Stimulated activated CD4-positive, alpha-beta T cell treated with anti-CD3 and anti-CD28 coated beads, Interleukin-12 subunit alpha, Interleukin-12 subunit beta, amount 100 ng/mL, for 24 hours (primary cell): ENCODE data around the gene TNFSF15.

Source experiments
- DNase-seq, 2 experiments: peaks; one replicate each; pipeline ENCODE4 v3.0.0-alpha.2; 2020; ENCODE audit warnings: low read depth in 2 of 2

Gene TNFSF15

DNA sequence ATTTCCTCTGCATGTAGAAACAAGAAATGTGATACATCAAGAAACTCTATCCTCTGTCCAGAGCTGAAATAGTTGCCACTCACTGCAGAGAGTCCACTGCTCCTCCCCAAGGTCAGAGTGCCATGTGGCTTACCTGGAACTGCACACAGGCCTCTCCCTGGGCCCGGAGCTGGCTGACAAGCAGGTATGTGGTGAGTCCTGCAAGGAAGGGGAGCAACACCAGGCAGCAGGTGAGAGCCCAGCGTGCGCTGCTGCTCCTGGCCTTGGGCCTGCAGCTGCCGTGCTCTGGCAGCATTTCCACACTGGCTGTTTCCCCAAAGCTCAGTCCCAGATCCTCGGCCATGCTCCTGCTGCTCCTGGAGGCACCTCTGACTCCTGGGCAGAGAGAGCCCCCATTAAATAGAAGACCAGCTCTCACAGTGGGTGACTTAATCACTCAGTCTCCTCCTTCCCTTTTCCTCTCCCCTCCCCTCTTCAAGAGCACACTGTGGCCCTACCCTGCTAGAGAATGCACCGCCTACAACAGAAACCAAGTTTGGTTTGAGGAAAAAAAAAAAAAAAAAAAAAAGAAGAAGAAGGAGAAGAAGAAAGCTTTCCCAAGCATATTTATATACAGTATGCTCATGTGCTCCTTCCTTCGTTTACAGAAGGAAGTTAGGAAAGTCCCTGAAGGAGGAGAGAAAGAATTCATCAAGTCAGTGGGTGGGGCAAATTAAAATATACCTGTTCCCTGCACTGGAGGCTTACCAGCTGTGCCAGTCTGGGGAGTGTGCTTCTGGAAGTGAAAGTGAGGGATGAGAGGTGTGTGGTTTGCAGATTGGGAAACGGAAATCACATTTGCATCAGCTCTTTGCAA, at the start of gene TNFSF15:
TSS of gene TNFSF15 (minus strand) at position 370 of the 856 bp plus-strand sequence. CDS start at position 343, 27 bp downstream.
- DNase-seq = no peak

DNA sequence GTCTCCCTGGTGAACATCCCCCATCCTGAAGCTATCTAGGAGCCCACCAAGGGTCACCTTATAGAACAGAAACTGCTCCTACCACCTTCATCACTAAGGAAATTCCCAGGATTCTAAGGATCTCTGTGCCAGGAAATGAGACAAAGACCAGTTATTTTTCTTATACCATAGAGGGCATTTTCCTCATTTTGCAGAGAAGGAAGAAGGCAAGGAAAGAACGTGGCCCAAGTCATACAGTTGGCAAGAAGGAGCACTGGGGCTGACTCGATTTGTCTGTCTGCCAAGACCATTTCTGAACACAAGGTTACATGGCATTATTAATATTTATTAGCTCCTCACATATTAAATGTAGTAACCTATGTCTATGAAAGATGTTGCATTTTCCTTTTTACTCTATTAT, 49.6 kb upstream of the TNFSF15 start:
- DNase-seq = no peak

DNA sequence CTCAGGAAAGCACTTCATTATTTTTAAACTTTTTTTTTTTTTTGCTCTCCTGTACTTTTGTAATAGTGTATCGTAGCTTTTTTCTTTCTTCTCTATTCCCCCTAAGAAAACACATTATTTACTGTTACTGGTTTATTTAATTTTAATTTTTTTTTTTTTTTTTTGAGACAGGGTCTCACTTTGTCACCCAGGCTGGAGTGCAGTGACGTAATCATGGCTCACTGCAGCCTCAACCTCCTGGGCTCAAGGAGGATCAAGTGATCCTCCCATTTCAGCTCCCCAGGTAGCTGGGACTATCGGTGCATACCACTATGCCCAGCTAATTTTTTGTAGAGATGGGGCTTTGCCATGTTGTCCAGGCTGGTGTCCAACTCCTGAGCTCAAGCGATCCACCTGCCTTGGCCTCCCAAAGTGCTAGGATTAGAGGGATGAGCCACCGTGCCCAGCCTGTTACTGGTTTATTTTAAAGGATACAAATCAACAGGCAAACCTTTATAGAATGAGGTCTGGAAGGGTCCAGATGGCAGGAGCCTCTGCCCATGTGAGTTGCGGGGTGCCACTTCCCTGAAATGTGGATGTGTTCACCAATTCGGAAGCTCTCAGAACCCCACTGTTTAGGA, 49.0 kb upstream of the TNFSF15 start:
- no peak for DNase-seq

DNA sequence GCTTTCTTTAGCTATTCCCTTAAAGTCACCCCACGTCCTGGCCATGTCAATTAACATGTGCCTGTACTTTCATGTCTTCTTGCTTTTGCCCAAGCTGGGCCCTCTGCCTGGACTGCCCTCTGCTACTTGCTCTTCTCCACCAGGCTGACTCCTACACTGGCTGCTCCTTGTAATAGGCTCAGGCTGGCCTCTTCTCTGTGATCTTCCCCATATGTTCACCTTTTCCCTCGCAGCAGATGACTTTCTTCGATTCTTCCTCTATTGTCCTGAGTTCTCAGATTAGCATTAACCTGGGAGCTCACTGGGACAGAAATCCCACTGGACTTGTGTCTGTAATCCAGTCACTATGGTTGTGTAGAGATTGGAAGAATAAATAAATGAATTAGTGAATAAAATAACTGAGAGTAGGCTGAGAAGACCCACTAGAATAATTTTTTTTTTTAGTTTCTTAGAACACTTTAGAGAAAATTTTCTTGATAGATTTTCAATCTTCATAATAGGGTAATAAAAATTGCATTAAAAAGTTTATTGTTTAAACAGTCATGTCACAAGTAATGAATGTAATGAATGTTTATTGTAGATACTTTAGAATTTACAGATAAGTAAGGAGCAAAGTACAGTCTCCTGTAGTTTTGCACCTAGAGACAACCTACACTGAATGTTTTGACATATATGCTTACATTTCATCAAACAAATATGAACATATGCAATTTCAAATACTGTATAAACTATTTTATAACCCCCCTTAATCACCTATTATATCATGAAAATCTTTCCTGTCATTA, 47.4 kb upstream of the TNFSF15 start:
- DNase-seq = no peak

DNA sequence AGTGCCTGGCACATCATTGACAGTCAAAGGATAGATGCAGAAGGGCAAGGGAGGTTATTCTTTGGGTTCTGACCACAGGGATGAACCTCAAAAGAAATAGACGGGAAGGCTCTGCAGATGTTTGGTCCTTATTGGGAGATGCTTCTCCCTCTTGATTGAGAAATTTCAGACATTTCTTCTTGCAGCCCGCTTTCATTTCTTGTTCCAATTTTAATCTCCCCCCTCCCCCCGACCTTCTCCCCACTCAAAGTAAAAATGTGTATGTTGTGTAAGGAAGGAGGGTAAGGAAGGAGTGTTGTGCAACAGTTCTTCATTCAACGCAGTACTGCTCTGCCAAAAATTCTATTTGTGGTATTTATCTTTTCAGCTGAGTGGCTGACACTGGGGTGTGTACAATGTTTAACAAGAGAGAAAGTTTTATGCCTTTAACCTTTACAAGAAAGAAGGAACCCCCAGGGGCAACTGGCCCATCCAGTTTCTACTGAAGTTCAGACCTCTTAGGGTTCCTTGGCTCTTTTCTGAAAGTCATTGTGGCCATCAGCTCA, 46.3 kb upstream of the TNFSF15 start:
- no peak for DNase-seq

DNA sequence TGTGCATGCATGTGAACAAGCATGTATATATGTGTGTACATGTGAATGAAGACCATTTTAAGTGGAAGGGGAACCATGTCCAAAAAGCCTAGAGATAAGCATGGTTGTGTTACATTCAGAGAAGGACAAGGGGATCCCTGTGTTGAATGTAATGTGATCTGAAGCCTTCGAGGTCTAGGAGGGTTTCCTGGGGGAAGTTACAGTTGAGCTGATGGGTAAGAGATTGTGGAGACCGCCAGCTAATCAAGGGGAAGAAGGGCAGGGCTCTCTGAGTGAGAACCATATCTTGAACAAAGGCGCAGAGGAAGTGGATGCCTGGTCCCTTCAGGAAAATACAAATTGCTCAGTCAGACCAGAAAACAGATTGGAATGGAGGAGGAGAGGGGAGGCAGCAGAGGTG, 45.5 kb upstream of the TNFSF15 start:
- no peak for DNase-seq

DNA sequence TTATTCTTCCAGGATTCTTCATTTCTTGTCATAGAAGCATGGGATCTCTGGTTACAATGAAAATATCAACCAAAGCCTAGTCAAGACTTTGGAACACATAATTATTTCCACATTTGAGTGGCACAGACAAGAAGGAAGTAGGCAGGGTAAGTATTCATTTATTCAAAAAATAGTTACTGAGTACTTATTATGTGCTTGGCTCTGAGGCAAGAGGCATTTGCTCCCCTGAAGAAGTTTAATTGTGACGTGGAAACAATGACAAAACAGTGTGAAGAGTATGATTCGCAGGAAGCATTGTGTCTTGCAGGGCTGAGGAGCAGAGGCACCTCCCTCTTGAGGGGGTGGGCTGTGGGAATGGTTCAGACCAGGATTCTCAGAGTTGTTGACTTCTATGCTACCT, 45.0 kb upstream of the TNFSF15 start:
- DNase-seq = no peak

DNA sequence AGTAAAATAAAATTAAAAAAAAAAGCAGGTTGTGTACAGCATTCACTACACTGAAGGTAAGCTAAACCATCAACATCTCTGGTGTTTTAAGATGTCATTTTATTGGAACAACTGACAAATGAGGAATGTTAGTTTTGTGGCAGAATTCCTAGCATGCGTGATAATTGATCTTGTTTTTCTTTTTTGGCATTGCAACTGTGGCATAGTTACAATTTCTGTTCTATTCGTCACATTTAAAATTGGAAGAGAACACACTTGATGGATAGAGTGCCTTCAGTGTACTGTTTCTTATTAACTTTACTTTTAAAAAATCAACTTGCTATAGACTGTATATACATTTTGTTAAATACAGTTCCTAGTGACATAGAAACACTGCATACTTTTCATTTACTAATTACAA, 43.6 kb upstream of the TNFSF15 start:
- no peak for DNase-seq

DNA sequence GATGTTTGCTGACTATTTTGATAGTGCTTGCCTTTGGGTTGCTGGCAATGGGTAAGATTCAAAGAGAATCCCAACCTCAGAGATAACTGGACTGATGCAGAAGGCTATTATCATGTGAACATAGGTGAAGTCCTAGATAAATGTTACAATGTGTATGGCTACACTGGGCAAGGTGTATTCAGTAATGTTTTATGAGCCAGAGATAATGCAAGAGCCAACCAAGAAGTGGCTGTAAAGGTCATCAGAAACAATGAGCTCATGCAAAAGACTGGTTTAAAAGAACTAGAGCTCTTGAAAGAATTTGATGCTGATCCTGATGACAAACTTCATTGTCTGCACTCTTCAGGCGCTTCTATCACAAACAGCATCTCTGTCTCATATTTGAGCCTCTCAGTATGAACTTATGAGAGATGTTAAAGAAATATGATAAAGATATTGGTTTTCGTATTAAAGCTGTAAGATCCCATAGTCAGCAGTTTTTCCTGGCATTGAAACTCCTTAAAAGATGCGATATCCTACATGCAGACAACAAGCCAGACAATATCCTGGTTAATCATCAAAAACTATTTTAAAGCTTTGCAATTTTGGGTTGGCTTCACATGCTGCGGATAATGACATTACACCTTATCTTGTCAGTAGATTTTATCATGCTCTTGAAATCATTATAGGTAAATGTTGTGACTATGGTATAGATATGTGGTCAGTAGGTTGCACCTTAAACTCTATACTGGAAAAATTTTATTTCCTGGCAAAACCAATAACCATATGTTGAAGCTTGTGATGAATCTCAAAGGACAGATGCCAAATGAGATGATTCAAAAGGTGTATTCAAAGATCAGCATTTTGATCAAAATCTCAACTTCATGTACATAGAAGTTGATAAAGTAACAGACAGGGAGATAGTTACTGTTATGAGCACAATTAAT, 41.9 kb upstream of the TNFSF15 start:
- no peak for DNase-seq

DNA sequence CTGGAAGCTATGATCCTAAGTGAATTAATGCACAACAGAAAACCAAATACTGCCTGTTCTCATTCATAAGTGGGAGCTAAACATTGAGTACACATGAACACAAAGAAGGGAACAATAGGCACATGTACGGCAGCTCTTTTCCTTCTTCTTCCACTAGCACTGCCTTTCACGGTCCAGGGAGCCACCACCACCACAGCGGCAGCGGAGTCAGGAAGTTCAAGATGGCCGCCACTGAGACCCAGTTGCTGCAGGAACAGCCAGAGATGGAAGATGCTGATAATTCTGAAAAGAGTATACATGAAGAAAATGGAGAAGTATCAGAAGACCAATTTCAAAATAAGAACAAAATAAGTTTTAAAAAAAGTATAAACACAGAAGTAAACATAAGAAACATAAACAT, 39.5 kb upstream of the TNFSF15 start:
- DNase-seq = no peak

DNA sequence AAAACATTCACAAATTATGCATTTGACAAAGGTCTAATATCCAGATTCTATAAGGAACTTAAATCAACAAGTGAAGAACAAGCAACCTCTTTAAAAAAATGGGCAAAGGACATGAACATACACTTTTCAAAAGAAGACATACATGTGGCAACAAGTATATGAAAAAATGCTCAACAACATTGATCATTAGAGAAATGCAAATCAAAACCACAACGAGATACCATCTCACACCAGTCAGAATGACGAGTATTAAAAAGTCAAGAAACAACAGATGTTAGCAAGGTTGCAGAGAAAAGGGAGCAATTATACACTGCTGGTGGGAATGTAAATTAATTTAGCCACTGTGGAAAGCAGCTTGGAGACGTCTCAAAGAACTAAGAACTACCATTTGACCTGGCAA, 38.9 kb upstream of the TNFSF15 start:
- DNase-seq = no peak

DNA sequence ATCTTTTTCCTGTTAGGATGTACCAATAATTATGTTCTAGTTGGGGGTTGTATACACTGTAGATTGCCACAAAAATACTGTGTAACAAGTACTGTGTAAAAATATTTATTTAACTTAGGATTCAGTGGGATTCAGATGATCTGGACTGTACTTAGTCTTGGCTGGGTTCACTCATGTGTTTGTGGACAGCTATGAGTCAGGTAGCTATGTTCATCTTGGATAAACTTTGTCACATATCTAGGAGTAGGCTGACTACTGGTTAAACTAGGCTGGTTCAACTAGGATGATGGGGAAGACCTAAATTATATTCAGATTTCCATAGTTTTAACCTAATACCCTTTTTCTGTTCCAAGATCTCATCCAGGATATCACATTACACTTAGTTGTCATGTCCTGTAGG, 32.1 kb upstream of the TNFSF15 start:
- no peak for DNase-seq

DNA sequence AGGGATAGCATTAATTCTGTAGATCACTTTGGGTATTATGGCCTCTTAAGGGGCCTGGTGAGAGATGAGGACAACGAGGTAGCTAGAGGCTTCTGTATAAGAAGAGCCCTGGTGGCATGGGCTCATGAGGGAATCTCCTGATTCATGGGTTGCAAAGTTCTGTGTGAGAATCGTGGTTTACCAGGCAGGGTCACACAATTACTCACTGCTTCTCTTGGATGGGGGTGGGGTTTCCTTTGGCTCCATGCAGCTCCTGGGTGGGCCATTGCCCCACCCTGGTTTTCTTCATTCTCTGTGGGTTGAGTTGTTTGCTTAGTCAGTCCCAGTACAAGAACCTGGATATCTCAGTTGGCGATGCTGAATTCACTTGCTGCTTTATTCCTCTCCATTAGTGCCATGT, 30.9 kb upstream of the TNFSF15 start:
- no peak for DNase-seq

DNA sequence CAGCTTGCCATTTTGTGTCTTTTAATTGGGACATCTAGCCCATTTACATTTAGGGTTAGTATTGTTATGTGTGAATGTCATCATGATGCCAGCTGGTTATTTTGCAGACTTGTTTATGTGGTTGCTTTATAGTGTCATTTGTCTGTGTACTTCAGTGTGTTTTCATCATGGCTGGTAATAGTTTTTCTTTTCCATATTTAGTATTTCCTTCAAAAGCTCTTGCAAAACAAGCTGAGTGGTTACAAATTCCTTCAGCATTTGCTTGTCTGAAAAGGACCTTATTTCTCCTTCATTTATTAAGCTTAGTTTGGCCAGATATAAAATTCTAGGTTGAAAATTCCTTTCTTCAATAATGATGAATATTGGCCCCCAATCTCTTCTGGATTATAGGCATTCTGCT, 28.5 kb upstream of the TNFSF15 start:
- DNase-seq = no peak

DNA sequence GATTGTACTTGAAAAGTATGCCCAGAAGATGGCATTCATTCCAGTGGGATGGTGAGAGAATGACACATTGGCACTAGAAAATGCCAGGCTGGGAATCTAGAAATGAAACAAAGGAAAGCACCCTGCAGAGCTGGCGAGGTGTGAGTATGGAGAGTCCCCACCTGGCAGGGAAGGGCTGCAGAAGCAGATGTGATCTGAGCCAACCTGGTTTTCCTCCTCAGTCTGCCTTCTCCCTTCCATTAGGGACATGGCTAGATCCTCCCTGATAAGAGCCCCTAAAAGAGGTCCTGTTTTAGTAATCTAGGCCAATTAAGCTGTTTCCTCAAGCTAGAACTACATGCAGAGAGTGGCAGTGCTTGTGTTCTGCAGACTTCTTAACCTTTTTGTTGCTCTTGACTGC, 24.7 kb upstream of the TNFSF15 start:
- no peak for DNase-seq

DNA sequence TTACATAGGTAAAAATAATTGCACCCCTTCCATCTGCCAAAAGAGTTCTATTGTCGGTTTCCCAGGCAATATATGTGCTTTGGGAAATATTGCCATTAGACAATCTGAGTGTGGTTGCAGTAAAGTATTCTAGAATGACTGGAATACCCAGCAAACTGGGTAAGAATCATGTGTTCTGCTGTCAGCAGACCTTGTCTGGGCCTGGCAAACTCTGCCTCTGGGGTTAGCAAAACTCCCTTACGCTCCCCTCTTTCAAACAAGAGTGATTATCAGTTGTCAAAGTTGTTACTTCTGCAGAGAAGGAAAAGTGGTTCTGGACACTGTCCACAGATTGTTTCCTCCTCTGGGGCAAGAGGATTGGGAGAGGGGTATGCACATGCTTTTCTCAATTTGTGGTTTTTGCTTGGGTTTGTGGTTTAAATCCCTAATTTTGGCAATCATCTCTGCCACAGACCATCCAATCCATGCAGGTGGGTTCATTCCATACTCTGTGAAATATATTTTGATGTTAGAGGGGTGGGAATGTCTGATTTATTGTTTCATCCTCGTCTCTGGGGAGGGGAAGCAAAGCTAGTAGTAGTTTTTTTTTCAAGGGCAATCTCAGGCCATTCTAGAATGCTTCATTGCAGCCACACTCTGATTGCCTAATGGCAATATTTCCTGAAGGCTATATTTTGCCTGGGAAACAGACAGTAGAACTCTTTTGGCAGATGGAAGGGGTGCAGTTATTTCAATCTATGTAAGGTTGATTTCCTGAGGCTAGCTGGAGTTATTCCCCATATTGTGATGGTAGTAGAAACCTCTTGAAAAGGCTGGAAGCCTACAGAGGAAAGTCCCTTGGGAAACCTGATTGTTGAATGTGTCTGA, 24.0 kb upstream of the TNFSF15 start:
- DNase-seq = no peak

DNA sequence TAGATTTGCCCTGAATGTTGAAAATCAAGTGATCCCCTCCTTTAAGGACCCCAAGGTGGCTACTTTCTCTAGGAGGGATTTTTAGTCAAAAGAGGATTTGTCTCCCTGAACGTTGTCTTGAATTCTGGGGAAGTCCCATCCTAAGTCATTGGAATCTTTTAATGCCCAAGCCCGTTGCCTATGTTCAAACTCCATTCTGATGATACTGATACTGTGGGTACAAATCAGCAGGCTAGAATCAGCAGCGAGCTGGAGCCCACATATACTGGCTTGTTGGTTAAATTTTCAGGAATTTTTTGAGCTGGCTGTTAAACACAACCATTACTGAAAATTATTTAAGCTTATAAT, 22.4 kb upstream of the TNFSF15 start:
- no peak for DNase-seq

DNA sequence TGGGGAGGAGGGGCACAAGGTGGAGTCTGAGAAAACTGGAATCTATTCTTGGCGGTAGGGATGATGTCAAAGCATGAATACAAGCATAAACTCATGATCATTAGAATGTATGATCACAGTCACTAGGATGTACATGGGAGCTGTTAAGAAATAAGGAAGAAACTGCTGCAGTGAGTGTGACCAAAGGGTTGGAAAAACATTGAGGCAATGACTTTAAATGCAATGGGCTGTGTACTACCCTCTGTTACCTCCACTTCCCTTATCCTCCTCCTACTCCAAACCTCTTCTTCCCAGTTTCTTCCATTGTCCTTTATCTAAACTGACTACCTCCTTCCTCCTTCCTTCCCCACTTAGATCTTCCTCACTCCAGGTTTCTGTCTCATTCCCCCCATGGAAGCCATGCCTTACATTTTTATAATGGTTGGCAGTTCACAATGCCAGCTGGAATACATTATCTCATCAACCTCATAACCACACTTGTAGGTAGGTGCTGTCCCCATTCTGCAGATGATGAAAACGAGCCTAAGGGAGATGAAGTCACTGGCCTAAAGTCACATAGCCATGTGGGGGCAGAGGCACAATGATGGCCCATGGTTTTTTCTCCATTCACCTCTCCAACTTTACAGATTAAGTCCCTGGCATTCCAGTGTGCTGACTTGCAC, 21.9 kb upstream of the TNFSF15 start:
- DNase-seq = no peak

DNA sequence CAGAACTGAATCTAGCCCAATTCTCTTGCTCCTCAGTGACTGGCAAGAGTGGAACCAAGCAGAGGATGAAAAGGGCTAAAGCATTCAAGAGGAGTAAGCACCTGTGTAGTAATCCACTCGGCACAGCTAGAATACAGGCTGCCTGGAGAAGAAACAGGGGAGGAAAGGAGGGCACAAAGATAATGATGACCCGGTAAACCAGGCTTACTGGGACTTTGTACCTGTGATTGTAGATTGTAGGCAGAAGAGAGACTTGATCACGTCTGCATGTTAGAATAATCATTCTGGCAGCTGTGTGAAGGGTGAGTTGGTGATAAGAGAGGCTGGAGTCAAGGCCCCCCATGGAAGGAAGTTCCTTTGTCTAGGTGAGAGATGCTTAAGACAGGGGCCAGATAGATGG, 20.6 kb upstream of the TNFSF15 start:
- no peak for DNase-seq
